Measurements from ENCODE around the gene PLA2G1B.
"Not testable (repeated sequence)": the region's sequence is repeated elsewhere in the genome, so short reads cannot be mapped to it uniquely, and the experiment has no call there.

Gene PLA2G1B

DNA sequence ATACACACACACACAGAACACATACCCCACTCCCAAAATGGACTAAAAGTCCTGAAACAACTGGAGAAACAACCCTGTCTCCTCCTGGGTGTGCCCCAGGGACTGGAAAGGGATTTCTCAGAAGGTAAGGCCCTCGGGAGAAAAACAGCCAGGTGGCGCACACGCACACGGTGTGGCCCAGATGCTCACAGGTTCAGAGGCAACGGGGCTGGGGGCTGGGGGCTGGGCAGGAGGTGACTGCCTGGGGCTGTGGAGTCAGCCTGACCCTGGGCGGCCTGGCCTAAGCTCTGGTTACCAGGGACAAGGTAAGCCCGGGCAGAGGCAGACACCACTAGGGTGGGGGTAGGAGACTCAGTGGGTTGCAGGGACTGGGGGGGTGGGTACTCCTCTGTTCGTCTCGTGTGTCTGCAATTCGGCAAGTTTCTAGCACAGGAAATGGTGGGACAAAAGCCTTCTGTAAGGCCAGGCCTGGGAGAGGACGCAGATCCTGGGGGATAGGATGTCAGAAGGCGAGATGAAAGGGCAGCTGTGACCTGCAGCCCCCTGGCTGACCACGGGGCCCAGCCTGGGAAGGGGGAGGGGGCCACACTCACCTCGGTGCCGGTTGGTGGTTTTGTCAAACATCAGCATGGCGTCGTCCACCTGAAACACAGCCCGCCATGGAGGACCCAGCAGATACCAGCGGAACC lies 31.0 kb upstream of the PLA2G1B start:
- DNase-seq, result no peak

DNA sequence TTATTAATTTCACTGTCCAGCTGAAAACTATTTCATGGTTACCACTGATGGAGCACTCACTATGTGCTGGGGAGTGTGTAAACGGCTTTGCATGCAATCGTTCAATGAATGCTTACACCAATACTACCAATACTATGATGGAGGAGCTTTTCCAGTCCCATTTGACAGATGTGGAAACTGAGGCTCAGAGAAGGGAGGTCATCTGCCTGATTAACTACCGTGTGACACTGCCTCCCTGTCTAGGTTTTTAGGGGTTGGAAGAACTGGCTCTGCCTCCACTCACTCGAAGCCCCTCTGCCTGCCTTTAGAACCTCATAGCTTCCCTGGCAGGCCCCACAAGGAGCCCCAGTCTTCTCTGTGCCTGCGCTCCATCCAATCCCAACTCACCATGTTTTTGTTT lies 29.5 kb upstream of the PLA2G1B start:
- no peak for DNase-seq

DNA sequence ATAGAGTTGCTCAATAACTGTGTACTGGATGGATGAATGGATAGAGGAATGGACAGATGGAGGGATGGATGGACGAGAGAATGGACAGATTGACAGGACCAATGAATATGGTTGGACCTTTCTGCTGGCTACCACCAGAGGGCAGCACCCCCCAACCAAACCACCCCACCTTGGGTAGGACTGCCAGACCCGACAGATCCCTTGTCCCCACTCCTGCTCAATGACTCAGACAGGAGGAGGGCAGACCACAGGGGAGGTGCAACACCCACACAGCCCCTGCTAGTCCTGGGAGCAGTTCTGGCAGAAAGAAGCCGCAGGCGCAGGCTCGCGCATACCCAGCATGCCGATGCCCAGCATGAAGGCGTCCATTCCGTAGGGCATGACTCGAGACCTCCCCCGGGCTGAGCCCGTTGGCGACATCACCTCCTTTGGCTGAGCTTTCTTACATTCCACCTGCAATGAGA lies 29.0 kb upstream of the PLA2G1B start:
- peak; percentile 67 for DNase-seq

DNA sequence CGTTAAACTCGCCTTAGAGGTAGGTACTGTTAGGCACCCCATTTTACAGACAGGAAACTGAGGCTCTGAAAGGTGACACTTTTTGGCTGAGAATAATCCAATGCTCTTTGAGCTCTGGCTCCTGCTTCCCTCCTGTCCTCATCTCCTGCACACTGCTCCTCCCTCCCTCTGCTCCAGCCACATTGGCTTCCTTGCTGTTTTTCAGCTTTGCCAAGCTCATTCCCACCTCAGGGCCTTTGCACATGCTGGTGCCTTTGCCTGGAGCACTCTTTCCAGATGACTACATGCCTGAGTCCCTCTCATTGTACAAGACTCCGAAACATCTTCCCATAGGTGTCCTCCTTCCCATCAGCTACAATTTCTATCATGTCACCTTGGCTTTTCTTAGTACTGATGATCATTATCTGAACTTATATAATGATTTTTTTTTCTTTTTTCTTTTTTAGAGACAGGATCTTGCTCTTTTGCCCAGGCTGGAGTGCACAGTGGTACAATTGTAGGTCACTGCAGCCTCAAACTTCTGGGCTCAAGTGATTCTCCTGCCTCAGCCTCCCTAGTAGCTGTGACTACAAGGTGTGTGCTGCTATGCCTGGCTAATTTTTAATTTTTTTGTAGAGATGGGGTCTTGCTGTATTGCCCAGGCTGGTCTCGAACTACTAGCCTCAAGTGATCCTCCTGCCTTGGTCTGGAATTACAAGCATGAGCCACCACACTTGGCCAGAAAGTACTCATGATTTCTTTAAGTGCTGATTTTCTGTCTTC lies 26.2 kb upstream of the PLA2G1B start:
- no peak for DNase-seq

DNA sequence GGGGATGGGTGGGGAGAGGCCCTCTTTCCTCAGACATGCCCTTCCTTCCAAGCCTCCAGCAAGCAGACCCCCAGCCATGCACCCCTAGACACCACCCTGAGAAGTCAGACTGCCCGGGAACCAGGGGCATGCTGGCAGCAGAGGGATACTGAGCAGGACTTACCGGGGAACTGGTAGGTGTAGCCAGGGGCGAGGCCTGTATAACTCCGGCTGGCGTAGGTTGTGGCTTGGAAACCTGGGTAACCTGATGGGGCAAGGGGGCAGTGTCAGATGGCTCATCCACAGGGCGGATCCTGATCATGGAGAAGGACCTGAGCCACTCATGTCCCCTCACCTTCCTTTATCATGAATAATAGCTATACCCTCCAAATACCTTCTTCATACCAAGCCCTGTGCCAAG lies 25.6 kb upstream of the PLA2G1B start:
- DNase-seq, result no peak

DNA sequence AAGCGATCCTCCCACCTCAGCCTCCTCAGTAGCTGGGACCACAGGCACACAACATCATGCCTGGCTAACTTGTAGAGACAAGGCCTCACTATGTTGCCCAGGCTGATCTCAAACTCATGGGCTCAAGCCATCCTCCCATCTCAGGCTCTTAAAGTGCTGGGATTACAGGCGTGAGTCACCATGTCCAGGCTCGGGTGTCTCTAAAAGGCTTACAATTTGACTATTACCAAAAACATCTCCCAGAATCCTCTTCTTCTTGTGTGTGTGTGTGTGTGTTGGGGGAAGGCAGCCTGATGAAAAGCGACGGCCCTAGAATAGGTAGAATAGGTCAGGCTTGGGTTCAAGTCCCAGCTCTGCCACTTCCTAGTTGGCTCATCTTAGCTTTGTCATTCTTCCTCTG lies 24.5 kb upstream of the PLA2G1B start:
- no peak for DNase-seq

DNA sequence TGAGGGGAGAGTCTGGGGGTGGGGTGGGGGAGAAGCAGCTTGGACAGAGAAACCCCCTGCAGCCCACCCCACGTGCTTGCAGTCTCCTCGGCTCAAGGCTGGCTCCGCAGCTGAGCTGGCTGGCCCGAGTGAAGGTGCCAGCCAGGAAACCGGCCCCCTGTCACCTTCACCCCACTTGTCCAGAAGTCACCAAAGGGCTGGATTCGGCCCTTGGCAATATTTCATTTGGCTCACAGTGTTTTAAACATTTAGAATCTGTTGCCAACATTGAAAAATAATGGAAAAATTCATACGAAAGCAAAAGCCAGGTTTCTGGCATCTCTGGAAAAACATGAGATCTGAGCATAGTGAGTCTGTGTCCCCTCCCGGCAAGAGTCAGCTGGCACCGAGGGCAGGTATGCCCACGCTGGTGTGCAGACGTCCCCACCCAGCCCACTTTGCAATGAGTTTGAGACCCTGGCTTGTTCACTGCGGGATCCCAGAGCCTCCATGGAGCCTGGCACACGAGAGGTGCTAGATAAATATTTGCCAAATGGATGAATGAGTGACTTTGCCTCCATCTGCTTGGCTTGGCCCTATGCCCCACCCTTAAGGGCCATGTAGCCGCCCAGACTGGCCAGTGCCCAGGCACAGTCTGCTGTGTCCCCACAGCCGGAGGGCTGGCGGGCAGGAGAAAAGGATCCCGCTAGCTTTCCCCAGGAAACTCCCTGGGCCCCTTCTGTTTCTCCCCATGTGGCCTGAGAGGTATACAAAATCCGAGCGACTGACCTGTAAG lies 23.2 kb upstream of the PLA2G1B start:
- no peak for DNase-seq

DNA sequence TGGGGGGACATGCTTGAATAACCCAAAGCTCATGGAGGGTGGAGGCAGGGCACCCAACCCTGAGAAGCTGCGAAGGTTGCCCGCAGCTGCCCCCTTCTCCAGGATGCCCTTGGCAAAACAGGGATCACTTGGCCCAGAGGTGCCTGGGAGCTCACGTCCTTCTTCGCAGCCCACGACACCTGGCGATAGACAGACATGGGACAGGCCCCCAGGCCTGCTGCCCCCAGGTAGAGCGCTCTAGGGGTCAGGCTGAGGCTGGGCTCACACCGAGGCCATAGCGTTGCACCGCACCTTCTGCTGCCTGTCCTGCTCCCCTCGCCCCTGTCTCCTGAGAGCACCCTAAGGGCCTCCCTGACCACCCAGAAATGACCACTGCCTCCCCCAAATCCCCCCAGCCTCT lies 20.2 kb upstream of the PLA2G1B start:
- DNase-seq, result no peak

DNA sequence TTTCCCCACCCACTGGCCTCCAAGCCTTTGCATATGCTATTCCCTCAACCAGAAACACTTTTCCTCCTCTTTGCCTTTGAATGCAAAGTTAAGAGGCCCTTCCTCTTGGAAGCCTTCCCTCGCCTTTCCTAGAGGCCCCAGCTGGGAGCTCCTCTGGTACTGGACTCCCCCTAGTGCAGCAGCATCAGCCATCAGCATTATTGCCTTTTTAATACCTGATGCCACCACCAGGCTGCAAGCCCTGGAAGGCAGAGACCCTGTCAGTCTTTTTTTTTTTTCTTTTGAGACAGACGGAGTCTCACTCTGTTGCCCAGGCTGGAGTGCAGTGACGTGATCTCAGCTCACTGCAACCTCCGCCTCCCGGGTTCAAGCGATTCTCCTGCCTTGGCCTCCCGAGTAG lies 19.1 kb upstream of the PLA2G1B start:
- DNase-seq, result no peak

DNA sequence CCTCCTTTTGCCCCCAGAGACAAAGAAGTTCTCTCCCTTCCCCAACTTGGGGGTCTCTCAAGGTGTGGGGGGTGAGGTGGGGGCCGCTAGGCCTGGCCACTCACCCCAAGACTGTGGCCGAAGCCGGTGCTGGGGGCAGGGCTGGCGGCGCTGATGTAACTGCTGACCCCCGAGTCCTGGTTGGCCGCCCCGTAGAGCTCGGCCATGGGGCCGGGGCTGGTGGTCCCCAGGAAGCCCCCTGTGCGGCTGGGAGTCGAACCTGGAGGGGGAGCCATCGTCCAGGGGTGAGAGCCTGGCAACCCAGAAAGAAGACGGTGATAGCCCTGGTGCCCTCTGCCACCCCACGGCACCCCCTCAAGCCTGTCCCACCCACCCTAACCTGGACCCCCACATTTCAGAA lies 18.5 kb upstream of the PLA2G1B start:
- DNase-seq, result no peak

DNA sequence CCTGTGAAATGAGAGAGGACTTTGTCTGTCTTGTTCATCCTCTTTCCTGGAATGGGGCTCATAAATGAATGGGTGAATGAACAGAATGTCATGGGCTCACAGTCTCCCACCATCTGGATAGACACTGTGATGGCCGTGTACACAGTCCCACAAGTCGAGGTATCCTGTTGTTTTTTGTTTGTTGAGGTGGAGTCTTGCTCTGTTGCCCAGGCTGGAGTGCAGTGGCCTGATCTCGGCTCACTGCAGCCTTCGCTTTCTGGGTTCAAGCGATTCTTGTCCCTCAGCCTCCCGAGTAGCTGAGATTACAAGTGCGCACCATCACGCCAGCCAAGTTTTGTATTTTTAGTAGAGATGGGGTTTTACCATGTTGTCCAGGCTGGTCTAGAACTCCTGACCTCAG lies 16.1 kb upstream of the PLA2G1B start:
- DNase-seq, result no peak

DNA sequence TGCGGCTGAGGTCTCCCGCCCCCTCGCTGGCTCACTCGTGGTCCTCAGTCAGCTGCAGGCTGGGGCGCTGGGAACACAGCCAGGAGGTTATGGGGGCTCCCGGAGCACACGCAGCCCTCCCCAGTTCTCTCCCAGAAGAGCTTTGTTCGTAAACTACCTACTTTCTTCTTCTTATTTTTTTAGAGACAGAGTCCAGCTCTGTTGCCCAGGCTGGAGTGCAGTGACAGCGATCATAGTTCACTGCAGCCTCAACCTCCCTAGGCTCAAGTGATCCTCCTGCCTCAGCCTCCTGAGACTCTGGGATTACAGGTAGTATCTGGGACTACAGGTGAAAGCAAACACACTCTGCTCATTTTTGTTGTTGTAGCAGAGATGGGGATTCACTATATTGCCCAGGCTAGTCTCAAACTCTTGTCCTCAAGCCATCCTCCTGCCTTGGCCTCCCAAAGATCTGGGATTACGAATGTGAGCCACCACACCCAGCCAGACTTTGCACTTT lies 15.5 kb upstream of the PLA2G1B start:
- DNase-seq, result no peak

DNA sequence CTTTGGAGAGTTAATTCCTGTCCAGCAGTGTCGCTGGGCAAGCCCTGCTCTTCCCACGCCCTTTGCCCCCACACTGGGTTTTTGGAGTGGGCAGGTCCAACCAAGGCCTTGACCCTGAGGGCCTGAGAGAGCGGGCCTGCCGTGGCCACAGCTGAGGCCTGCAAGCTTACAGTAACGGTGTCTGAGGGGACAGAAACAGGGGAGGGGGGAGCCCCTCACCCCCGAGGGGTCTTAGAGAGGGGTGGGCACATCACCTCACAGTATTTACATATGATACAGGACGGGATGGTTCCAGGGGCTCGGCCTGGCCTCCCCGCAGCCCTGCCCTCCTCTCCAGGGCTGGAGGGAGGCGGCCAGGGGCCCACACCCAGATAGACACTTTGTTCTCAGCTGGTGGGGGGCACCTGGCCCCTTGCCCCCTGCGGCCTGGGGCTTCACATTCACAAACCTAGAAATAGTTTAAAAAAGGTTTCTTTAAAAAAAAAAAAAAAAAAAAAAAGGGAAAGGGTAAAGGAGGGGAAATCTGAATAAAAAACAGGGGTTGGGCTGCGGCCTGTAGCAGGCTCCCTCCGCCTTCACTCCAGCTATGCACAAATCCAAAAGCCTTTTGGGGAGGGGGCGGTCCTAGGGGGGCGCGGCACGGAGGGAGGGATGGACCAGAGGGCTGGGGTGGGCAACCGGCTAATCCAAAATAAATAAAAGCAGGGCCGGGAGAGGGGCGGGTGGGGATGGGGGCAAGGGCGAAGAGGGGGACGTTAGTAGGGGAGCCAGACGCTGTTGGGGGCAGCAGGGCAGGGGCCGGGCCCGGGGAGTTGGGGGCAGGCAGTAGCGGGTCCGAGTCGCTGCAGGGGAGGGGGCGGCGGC lies 14.8 kb upstream of the PLA2G1B start:
- no peak for DNase-seq

DNA sequence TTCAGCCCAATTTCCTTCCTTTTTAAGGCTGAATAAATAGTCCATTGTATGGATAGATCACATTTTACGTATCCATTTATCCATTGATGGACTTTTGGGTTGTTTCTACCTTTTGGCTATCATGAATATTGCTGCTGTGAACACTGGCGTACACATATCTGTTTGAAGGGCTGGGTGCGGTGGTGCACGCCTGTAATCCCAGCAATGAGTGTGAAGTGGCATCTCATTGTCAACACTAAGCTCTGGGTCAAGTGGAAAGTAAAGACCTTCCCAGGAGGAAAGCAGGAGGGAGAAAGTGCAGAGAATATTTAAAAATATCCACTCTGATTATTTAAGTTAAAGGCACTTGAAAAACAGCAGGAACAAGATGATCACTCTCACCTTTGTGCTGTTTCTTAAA lies 11.7 kb upstream of the PLA2G1B start:
- no peak for DNase-seq

DNA sequence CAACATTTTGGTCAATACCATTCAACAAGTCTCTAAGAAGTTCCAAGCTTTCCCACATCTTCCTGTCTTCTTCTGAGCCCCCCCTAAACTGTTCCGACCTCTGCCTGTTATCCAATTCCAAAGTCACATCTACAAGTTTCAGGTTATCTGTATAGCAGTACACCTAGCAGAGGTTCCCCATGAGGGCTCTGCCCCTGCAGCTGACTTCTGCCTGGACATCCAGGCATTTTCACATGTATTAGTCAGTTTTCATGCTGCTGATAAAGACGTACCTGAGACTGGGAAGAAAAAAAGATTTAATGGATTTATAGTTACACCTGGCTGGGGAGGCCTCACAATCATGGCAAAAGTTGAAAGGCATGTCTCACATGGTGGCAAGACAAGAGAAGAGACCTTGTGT lies 10.2 kb upstream of the PLA2G1B start:
- no peak for DNase-seq

DNA sequence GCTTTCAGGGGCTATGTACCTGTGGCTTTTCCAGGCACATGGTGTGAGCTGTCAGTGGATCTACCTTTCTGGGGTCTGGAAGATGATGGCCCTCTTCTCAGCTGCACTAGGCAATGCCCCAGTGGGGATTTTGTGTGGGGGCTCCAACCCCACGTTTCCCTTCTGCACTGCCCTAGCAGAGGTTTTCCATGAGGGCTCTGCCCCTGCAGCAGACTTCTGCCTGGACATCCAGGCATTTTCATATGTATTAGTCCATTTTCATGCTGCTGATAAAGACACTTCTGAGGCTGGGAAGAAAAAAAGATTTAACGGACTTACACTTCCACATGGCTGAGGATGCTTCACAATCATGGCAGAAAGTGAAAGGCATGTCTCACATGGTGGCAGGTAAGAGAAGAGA lies 8.8 kb upstream of the PLA2G1B start:
- DNase-seq, result not testable (repeated sequence)

DNA sequence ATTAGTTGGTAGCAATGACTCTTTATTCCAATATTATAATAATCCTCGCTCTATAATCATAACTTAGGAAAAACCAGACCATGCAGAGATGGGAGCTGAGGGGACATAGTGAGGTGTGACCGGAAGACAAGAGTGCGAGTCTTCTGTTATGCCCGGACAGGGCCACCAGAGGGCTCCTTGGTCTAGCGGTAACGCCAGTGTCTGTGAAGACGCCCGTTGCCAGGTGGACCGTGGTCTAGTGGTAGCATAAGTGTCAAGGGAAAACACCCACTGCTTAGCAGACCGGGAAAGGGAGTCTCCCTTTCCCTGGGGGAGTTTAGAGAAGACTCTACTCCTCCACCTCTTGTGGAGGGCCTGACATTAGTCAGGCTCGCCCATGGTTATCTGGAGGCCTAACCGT lies 7.9 kb upstream of the PLA2G1B start:
- peak; percentile 15 for DNase-seq

DNA sequence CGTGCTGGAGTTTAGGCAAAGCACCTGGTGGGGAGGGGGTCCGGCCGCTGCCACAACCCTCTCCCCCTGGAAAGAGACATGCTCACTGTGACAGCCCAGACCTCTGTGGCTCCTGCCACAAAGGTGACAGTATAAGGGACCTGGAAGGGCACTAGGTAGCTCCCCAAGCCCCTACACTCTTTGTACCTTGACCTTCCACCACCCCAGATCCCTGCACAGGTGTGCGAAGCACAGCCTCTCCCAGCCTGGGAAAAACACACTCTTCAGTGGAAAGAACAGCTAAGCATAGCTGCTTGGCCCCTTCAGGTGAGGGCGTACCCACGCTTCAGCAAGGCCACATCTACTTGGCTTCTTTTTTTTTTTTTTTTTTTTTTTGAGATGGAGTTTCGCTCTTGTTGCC lies 4.9 kb upstream of the PLA2G1B start:
- no peak for DNase-seq

DNA sequence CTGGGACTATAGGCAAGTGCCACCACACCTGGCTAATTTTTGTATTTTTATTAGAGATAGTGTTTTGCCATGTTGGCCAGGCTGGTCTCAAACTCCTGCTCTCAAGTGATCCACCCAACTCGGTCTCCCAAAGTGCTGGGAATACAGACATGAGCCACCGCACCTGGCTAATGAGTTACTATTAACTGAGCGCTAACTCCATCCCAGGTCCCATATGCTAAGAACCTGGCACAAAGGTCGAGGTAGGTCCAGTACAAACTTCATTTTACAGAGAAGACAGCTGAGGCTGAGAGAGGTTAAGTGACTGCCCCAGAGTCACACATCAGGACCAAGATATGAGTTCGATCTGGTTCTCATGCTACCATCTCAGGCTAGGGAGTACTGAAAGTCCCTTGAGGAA lies 4.5 kb upstream of the PLA2G1B start:
- DNase-seq, result no peak

DNA sequence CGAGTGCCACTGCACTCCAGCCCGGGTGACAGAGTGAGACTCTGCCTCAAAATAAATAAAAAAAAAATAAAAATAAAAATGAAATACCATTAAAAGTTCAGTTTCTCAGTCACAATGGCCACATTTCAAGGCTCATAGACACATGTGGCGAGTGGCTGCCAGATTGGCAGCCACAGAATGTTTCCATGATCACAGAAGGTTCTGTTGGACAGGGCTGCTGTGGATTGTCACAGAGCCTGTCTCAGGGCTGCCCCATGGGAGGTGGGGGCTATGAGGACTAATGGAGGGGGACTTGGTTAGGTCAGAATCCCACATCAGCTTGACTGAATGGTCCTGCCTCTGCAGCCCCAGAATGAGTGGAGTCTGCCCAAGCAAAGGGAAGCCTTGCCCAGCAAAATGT lies 3.8 kb upstream of the PLA2G1B start:
- DNase-seq, result no peak

DNA sequence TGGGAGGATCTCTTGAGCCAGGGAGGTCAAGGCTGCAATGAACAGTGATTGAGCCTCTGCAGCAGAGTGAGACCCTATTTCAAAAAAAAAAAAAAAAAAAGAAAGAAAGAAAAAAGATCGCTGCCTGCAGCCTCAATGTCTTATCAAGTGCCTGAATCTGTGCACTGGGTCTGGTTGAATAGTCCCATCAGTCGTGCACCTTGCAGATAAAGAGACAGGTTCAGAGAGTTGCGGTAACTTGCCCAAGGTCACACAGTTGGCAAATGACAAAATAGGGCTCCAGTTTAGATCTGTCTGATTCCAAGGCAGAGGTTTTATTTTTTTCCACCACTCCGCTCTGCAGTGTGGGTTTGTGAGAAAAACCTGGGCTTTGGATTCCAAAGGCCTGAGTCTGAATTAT lies 649 bp upstream of the PLA2G1B start:
- DNase-seq, result no peak

DNA sequence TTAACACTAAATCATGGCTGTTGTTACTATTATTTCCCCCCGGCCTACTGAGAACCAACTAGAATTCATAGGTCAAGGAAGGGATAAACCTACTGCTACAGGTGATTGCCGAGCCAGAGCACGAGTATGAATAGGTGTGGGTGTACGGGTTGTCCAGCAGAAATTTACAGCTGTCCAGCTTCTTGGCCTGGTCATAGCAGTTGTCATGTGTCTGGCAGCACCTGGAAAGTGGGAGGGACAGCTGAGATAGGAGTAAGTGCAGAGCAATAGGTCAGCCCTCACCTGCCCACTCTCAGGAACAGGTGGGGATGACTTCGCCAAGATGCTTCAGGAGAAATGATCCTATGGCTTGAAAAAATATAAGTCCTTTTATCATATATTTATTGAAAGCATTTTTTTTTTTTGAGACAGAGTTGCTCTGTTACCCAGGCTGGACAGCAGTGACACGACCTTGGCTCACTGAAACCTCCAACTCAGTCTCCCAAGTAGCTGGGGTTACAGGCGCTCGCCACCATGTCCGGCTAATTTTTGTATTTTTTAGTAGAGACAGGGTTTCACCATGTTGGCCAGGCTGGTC lies 2.6 kb downstream of the PLA2G1B start:
- no peak for DNase-seq

Measured in CD4-positive, alpha-beta T cell treated with Interferon gamma for 1 hour (primary cell).